Urothelium cell line (cell line): ENCODE results near the gene PRR36.

Experiments used
- DNase-seq: peaks from one replicate; pipeline ENCODE4 v3.0.0; 2011; ENCODE audit warnings: low spot score, mixed read lengths
- FAIRE-seq: peaks from 2 replicates; lab custom pipeline; 2011; peaks lifted over from hg19 to GRCh38; lab: Jason Lieb, UNC

PRR36 gene

GRCh38 chr19:7913652-7914051, 39.5 kb upstream of the PRR36 start:
- FAIRE-seq (no peak), DNase-seq (no peak)

- FAIRE-seq = no peak
These were observed 38.7 kb upstream of the PRR36 start for GRCh38 chr19:7912697-7913564.

GRCh38 chr19:7912144-7912696, 38.0 kb upstream of the PRR36 start:
- FAIRE-seq (no peak), DNase-seq (no peak)

More at GRCh38 chr19:7912697-7913564, 38.7 kb upstream of the PRR36 start:
- no peak for DNase-seq

GRCh38 chr19:7911508-7912143, 37.4 kb upstream of the PRR36 start:
- no peak for FAIRE-seq
- DNase-seq = no peak

GRCh38 chr19:7910321-7911161, 36.4 kb upstream of the PRR36 start:
- DNase-seq (no peak), FAIRE-seq (no peak)

- FAIRE-seq (no peak), DNase-seq (no peak)
These were observed 35.4 kb upstream of the PRR36 start for GRCh38 chr19:7909471-7910067.

GRCh38 chr19:7908742-7909461, 34.7 kb upstream of the PRR36 start:
- no peak for FAIRE-seq
- no peak for DNase-seq

GRCh38 chr19:7908078-7908699, 34.0 kb upstream of the PRR36 start:
- no peak for FAIRE-seq

GRCh38 chr19:7907544-7907943, 33.4 kb upstream of the PRR36 start:
- FAIRE-seq = no peak

More at GRCh38 chr19:7908078-7908699, 34.0 kb upstream of the PRR36 start:
- no peak for DNase-seq

GRCh38 chr19:7907122-7907521, 32.9 kb upstream of the PRR36 start:
- no peak for FAIRE-seq
- DNase-seq = no peak

More at GRCh38 chr19:7907544-7907943, 33.4 kb upstream of the PRR36 start:
- DNase-seq = no peak

GRCh38 chr19:7905859-7906258, 31.7 kb upstream of the PRR36 start:
- FAIRE-seq = no peak

GRCh38 chr19:7905268-7905667, 31.1 kb upstream of the PRR36 start:
- FAIRE-seq (no peak), DNase-seq (no peak)

More at GRCh38 chr19:7905859-7906258, 31.7 kb upstream of the PRR36 start:
- DNase-seq = no peak

GRCh38 chr19:7904074-7905020, 30.2 kb upstream of the PRR36 start:
- no peak for FAIRE-seq

GRCh38 chr19:7903244-7904073, 29.3 kb upstream of the PRR36 start, which contains the start of gene MAP2K7:
TSS of gene MAP2K7 (plus strand) at chr19:7903877. CDS start at chr19:7903945, 68 bp downstream.
- FAIRE-seq (peak; percentile 96), DNase-seq (peak; percentile 95)

More at GRCh38 chr19:7904074-7905020, 30.2 kb upstream of the PRR36 start:
- peak; percentile 53 for DNase-seq

- FAIRE-seq (no peak), DNase-seq (no peak)
These were observed 28.6 kb upstream of the PRR36 start for GRCh38 chr19:7902796-7903243.

GRCh38 chr19:7901337-7901736, 27.1 kb upstream of the PRR36 start:
- no peak for DNase-seq
- FAIRE-seq = no peak

- no peak for FAIRE-seq
These were observed 26.7 kb upstream of the PRR36 start for GRCh38 chr19:7900931-7901330.

More at GRCh38 chr19:7900931-7901330, 26.7 kb upstream of the PRR36 start:
- no peak for DNase-seq
